ENCODE measurements around the gene IFITM10. TPM values are rescaled to one million over a fixed set of nuclear protein-coding genes. Genes with fewer than 3 reads are reported as not detected.

The IFITM10 gene
- total and polyA plus RNA-seq, 9 of the 15 experiments (the other 6 are each of a cell fraction or from before 2014, with no cell fraction given), result 0.08 to 0.13 (median 0.09) TPM; not detected in 6

DNA sequence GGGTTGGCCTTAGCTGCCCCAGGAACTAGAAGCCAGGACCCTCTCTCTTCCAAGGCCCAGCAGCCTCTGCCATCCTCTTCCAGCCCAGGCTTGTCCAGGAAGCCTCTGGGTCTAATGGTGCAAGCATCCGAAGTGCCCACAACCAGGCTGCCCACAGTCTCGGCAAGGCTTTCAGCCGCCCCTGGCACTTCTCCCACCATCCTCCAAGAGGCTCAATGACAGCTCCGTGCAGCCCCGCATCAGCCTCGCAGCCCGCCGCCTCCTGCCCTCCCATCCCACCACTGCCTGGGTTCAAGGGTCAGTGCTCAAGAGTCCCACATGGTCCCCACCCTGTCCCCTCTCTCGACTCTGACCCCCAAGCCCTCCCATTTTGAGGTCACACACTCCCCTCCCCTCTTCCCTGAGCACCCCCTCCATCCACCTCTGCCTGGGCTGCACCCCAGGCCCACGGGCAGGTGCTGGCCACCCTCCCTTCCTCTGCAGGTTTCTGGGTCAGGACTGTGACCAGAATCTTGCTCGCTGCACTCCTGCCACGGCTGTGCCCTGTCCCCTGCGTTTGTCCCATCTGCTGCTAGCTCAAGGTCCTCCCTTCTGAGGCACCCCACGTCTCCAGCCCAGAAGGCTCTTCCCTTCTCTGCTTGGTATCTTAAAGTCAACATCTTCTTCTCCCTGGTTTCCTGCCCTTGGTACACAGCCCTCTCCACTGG, 17.2 kb downstream of the IFITM10 start (continued):
- TF ChIP-seq, protein P1, sequence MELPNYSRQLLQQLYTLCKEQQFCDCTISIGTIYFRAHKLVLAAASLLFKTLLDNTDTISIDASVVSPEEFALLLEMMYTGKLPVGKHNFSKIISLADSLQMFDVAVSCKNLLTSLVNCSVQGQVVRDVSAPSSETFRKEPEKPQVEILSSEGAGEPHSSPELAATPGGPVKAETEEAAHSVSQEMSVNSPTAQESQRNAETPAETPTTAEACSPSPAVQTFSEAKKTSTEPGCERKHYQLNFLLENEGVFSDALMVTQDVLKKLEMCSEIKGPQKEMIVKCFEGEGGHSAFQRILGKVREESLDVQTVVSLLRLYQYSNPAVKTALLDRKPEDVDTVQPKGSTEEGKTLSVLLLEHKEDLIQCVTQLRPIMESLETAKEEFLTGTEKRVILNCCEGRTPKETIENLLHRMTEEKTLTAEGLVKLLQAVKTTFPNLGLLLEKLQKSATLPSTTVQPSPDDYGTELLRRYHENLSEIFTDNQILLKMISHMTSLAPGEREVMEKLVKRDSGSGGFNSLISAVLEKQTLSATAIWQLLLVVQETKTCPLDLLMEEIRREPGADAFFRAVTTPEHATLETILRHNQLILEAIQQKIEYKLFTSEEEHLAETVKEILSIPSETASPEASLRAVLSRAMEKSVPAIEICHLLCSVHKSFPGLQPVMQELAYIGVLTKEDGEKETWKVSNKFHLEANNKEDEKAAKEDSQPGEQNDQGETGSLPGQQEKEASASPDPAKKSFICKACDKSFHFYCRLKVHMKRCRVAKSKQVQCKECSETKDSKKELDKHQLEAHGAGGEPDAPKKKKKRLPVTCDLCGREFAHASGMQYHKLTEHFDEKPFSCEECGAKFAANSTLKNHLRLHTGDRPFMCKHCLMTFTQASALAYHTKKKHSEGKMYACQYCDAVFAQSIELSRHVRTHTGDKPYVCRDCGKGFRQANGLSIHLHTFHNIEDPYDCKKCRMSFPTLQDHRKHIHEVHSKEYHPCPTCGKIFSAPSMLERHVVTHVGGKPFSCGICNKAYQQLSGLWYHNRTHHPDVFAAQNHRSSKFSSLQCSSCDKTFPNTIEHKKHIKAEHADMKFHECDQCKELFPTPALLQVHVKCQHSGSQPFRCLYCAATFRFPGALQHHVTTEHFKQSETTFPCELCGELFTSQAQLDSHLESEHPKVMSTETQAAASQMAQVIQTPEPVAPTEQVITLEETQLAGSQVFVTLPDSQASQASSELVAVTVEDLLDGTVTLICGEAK (IDR thresholded peaks at IDR 0.05), result no peak
- TF ChIP-seq, protein P1 (CRISPR knock-in tag; IDR thresholded peaks at IDR 0.05), result no peak
- TF ChIP-seq, protein P2, sequence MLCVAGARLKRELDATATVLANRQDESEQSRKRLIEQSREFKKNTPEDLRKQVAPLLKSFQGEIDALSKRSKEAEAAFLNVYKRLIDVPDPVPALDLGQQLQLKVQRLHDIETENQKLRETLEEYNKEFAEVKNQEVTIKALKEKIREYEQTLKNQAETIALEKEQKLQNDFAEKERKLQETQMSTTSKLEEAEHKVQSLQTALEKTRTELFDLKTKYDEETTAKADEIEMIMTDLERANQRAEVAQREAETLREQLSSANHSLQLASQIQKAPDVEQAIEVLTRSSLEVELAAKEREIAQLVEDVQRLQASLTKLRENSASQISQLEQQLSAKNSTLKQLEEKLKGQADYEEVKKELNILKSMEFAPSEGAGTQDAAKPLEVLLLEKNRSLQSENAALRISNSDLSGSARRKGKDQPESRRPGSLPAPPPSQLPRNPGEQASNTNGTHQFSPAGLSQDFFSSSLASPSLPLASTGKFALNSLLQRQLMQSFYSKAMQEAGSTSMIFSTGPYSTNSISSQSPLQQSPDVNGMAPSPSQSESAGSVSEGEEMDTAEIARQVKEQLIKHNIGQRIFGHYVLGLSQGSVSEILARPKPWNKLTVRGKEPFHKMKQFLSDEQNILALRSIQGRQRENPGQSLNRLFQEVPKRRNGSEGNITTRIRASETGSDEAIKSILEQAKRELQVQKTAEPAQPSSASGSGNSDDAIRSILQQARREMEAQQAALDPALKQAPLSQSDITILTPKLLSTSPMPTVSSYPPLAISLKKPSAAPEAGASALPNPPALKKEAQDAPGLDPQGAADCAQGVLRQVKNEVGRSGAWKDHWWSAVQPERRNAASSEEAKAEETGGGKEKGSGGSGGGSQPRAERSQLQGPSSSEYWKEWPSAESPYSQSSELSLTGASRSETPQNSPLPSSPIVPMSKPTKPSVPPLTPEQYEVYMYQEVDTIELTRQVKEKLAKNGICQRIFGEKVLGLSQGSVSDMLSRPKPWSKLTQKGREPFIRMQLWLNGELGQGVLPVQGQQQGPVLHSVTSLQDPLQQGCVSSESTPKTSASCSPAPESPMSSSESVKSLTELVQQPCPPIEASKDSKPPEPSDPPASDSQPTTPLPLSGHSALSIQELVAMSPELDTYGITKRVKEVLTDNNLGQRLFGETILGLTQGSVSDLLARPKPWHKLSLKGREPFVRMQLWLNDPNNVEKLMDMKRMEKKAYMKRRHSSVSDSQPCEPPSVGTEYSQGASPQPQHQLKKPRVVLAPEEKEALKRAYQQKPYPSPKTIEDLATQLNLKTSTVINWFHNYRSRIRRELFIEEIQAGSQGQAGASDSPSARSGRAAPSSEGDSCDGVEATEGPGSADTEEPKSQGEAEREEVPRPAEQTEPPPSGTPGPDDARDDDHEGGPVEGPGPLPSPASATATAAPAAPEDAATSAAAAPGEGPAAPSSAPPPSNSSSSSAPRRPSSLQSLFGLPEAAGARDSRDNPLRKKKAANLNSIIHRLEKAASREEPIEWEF (CRISPR knock-in tag; IDR thresholded peaks at IDR 0.05), result no peak
- TF ChIP-seq, protein P3, sequence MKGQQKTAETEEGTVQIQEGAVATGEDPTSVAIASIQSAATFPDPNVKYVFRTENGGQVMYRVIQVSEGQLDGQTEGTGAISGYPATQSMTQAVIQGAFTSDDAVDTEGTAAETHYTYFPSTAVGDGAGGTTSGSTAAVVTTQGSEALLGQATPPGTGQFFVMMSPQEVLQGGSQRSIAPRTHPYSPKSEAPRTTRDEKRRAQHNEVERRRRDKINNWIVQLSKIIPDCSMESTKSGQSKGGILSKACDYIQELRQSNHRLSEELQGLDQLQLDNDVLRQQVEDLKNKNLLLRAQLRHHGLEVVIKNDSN (CRISPR knock-in tag; IDR thresholded peaks at IDR 0.05), result no peak
- TF ChIP-seq POLR2AphosphoS2 (IDR thresholded peaks at IDR 0.05; ENCODE audit: low read length), result no peak

Measured in K562 (cell line).